GM18526 (cell line): ENCODE results near the gene ZNF227.

Source experiments
- POLR2A ChIP-seq: IDR thresholded peaks from 3 replicates; pipeline ENCODE4 v1.6.1; 2011; ENCODE audit not compliant: insufficient read length; ENCODE audit errors: extremely low read depth

The ZNF227 gene

DNA sequence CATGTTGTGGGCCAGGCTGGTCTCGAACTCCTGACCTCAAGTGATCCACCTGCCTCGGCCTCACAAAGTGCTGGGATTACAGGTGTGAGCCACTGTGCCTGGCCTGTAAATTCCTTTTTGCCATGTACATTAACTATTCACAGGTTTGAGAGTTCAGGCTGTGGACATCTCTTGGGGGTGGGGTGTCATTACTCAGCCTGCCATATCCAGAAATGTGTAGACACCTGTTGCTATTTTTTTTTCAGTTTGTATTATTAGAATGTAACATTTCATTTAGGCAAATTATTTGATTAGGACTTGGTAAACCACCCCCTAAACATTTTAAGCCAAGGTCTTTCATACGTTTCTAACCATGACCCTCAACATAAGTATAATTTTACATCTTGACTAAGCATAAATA, 20.5 kb downstream of the ZNF227 start:
- no peak for TF ChIP-seq POLR2A

- TF ChIP-seq POLR2A: no peak
Observed at GRCh38 chr19:44236384-44236783, 24.1 kb downstream of the ZNF227 start.

GRCh38 chr19:44254496-44254895, 42.2 kb downstream of the ZNF227 start:
- TF ChIP-seq POLR2A: no peak

GRCh38 chr19:44255705-44256411, 43.5 kb downstream of the ZNF227 start:
- no peak for TF ChIP-seq POLR2A

DNA sequence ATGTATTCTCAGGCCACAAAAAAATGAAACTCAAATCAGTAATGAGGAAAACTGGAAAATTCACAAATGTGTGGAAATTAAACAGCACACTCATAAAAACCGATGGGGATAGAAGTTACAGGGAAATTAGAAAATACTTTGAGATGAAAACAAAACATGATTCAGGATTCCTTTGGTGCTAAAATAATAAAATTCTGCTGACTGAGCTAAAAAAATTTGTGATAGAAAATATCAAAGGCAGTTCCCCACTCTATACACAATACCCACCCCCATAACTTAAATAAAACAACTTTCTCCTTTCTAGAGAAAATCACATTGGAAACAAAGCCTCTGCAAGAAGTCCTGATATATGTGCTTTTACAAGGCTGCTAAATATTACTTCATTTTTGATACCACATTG, 45.8 kb downstream of the ZNF227 start:
- no peak for TF ChIP-seq POLR2A

DNA sequence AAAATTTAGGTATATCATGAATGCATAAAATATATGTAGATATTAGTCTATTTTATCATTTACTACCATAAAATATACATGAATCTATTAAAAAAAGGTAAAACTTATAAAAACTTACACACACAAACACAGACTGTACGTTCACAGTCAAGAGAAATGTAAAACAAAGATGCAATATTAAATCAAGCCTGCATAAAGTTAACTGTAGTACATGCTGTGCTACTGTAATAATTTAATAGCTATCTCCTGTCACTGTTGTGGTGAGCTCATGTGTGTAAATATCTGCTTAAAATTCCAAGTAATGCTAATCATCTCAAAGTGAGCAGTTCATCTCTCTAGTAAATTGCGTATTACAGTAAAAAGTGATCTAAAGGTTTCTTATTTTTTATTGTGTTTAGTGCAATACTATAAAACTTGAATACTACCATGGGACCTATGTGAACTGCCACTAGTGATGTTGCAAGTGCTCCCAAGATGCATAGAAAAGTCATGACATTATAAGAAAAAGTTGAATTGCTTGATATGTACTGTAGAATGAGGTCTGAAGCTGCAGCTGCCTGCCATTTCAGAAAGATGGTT, 46.6 kb downstream of the ZNF227 start:
- no peak for TF ChIP-seq POLR2A

GRCh38 chr19:44260343-44260681, 48.0 kb downstream of the ZNF227 start:
- no peak for TF ChIP-seq POLR2A

GRCh38 chr19:44260695-44261446, 48.5 kb downstream of the ZNF227 start:
- no peak for TF ChIP-seq POLR2A

DNA sequence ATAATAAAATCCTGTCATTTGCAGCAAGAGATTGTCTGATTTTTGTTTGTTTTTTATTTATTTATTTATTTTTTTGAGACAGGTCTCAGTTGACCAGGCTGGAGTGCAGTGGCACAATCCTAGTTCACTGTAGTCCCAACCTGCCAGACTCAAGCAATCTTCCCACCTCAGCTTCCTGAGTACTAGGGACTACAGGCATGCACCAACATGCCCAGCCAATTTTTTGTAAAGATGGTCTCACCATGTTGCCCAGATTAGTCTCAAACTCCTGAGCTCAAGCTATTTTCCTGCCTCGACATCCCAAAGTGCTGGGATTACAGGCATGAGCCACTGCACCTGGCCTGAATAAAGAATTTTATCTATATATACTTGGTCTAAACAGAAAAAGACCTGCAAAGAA, 65.0 kb downstream of the ZNF227 start:
- TF ChIP-seq POLR2A: no peak

- TF ChIP-seq POLR2A: no peak
Observed at GRCh38 chr19:44278181-44278690, 65.9 kb downstream of the ZNF227 start.

- TF ChIP-seq POLR2A: no peak
Observed at GRCh38 chr19:44280916-44281315, 68.6 kb downstream of the ZNF227 start.

DNA sequence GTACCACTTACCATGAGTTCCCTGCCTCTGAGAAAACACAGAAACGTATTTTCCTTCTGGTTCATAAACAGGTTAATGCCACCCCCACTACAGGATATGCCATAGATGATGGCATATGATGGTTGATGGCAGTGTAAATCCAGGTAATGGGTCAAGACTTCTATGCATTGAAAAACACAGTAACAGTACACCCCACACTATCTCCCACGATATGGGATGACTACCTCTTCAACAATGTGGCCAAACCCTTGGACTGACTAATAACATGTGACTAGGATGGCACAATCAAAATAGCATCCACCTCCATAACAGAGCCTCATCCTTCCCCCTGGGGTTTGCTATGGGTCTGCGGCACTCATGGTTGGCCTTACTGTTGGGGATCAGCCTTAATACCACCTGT, 70.5 kb downstream of the ZNF227 start:
- no peak for TF ChIP-seq POLR2A

DNA sequence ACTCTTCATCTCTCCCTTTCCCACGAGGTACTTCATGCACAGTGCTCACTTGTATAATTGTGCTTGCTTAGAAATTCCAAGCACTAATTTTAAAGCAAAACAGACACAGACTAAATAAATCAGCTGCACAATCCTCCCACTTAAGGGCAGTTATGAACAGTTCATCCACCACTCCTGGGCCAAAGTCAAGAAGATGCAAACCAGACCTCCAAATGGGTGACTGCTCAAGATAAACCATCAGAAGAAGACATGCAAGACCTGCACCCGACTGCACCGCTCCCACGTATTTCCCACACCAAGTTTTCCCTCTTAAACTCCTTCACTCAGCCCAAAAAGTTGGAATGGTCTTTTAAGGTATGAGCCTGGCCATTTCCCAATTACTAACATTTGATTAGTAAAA, 72.6 kb downstream of the ZNF227 start:
- TF ChIP-seq POLR2A: no peak
